ENCODE data around the gene DHCR7.

GRCh38 chr11:71397331-71397860 lies 50.8 kb downstream of the DHCR7 start:
- TF ChIP-seq, protein P1, sequence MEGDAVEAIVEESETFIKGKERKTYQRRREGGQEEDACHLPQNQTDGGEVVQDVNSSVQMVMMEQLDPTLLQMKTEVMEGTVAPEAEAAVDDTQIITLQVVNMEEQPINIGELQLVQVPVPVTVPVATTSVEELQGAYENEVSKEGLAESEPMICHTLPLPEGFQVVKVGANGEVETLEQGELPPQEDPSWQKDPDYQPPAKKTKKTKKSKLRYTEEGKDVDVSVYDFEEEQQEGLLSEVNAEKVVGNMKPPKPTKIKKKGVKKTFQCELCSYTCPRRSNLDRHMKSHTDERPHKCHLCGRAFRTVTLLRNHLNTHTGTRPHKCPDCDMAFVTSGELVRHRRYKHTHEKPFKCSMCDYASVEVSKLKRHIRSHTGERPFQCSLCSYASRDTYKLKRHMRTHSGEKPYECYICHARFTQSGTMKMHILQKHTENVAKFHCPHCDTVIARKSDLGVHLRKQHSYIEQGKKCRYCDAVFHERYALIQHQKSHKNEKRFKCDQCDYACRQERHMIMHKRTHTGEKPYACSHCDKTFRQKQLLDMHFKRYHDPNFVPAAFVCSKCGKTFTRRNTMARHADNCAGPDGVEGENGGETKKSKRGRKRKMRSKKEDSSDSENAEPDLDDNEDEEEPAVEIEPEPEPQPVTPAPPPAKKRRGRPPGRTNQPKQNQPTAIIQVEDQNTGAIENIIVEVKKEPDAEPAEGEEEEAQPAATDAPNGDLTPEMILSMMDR (conservative IDR thresholded peaks at IDR 0.05; ENCODE audit: low read depth in 2 of 2) = no peak
- no peak for TF ChIP-seq EZH2 (IDR thresholded peaks at IDR 0.05; ENCODE audit: low read depth, unreplicated experiment)

Data from GM23338 (cell line).